Neural cell (in vitro differentiated cells): Measurements from ENCODE around the gene VWC2.

Experiments
- CTCF ChIP-seq: fragments of 450-650 bp; IDR thresholded peaks from 2 replicates; pipeline ENCODE4 v1.5.1; 2014; ENCODE audit warnings: antibody characterized with exemption, mild to moderate bottlenecking, moderate library complexity; ENCODE audit not compliant: poor library complexity, severe bottlenecking
- EP300 ChIP-seq: fragments of 450-650 bp; conservative IDR thresholded peaks from 2 replicates; pipeline ENCODE4 v1.6.1; 2014; ENCODE audit warnings: antibody characterized with exemption, mild to moderate bottlenecking, moderate library complexity; ENCODE audit not compliant: poor library complexity, severe bottlenecking
- EZH2 ChIP-seq: fragments of 200-600, 300-800 bp; shearing (Covaris generic), sonication (generic); IDR thresholded peaks from 2 replicates; pipeline ENCODE4 v1.6.1; 2014; ENCODE audit warnings: antibody characterized with exemption, low read length, borderline replicate concordance, mild to moderate bottlenecking; ENCODE audit not compliant: insufficient read depth, poor library complexity, severe bottlenecking
- MXI1 ChIP-seq: fragments of 450-650 bp; conservative IDR thresholded peaks from 2 replicates; pipeline ENCODE4 v1.6.1; 2014; ENCODE audit warnings: antibody characterized with exemption, mild to moderate bottlenecking; ENCODE audit not compliant: poor library complexity, severe bottlenecking
- POLR2AphosphoS5 ChIP-seq: IDR thresholded peaks from 2 replicates; pipeline ENCODE4 v1.6.1; 2012
- RAD21 ChIP-seq: fragments of 450-650 bp; conservative IDR thresholded peaks from 2 replicates; pipeline ENCODE4 v1.6.1; 2014; ENCODE audit warnings: antibody characterized with exemption, mild to moderate bottlenecking, moderate library complexity
- TAF1 ChIP-seq: IDR thresholded peaks from 2 replicates; pipeline ENCODE4 v1.6.1; 2012; ENCODE audit warnings: low read depth
- TF ChIP-seq, protein P1 (sequence below): IDR thresholded peaks from 2 replicates; pipeline ENCODE4 v1.6.1; 2012; ENCODE audit warnings: borderline replicate concordance

DNA sequence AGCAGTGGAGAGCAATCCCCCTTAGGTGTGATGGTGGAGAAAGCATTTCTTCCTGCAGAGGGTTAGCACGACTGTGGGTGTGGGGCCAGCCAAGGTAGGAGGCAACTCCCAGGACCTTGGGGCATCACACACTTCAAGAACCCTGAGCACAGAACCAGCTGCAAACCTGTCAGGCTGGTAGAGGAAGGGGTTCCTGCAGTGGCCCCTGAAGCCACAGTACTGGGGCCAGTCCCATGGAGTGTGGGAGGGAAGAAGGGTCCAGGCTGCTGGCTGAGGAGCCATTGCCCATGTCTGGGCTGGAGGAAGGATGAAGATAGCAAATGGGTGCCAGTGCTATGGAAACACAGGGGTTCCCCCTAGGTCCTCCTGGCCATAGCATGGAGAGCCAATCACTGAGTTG lies 110.5 kb downstream of the VWC2 start:
- TF ChIP-seq RAD21 (no peak), EZH2 (no peak), POLR2AphosphoS5 (no peak), TAF1 (no peak), CTCF (no peak), MXI1 (no peak), EP300 (no peak)
- TF ChIP-seq, protein P1, sequence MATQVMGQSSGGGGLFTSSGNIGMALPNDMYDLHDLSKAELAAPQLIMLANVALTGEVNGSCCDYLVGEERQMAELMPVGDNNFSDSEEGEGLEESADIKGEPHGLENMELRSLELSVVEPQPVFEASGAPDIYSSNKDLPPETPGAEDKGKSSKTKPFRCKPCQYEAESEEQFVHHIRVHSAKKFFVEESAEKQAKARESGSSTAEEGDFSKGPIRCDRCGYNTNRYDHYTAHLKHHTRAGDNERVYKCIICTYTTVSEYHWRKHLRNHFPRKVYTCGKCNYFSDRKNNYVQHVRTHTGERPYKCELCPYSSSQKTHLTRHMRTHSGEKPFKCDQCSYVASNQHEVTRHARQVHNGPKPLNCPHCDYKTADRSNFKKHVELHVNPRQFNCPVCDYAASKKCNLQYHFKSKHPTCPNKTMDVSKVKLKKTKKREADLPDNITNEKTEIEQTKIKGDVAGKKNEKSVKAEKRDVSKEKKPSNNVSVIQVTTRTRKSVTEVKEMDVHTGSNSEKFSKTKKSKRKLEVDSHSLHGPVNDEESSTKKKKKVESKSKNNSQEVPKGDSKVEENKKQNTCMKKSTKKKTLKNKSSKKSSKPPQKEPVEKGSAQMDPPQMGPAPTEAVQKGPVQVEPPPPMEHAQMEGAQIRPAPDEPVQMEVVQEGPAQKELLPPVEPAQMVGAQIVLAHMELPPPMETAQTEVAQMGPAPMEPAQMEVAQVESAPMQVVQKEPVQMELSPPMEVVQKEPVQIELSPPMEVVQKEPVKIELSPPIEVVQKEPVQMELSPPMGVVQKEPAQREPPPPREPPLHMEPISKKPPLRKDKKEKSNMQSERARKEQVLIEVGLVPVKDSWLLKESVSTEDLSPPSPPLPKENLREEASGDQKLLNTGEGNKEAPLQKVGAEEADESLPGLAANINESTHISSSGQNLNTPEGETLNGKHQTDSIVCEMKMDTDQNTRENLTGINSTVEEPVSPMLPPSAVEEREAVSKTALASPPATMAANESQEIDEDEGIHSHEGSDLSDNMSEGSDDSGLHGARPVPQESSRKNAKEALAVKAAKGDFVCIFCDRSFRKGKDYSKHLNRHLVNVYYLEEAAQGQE = no peak
